Stimulated activated CD8-positive, alpha-beta memory T cell treated with anti-CD3 and anti-CD28 coated beads, Interleukin-15, amount 100 ng/mL, for 24 hours (primary cell): ENCODE data around the gene PIGH.
"Not testable (repeated sequence)": the region's sequence is repeated elsewhere in the genome, so short reads cannot be mapped to it uniquely, and the experiment has no call there.

Experiments used
- DNase-seq: peaks from one replicate; pipeline ENCODE4 v3.0.0-alpha.2; 2020; ENCODE audit warnings: low read depth

PIGH gene

DNA sequence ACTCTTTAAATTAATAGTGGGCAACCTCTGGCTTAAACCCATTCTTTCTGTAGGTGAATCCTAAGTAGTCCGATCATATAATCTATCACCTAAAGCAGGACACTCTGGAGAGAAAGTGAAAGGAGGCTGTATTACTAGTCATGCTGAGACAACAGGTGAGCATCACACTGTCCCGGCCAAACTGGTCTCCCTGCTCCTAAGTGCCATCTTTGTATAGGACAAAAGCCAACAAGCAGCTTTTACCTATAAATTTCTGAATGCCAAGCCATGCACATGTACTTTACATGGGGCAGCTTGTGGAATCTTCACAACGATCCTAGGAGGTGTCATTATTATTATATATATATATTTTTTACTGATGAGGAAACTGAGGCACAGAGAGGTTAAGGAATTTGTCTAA, 48.9 kb downstream of the PIGH start:
- no peak for DNase-seq

DNA sequence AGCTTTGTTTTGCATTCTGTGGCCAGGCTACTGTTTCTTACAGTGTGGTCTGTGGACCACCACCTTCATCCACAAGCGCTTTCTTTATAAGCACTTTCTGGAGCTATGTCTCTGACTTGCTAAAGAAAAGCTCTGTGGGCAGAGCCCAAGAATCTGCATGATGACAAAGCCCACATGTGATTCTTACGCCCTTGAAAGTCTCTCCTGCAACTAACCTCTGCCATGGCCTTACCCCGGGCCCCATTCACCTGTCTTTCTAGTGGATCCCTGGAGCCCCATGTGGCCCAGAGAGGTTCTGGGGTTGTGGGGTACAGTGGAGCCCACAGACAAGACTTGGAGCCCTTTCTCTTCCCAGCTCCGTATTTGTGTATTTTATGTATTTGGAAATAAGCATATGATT, 50.3 kb downstream of the PIGH start:
- DNase-seq: no peak

DNA sequence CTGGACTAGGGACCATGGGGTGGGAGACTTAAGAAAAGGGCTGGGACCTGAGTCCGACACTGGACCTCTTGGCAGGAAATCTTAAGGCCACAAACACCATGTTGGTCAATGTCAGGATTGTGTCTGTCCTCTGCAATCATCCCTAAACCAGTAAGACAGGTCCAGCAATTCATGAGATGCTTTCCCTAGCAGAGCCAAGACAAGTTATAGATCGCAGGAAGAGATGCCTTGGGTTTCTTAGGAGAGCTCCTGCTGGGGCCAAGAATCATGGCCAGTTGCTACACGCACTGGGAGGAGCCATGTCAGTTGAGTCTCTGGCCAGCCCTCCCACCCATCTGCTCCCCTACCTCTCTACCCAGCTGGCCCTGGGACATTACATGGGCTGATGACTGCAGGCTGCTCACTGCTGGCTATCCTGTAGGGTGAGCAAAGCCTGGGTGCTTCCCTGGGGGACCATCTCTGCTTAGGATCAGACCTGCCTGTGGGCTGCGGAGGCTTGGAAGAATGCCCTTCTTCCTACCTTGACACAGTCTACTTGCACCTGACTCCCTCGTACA, 52.8 kb downstream of the PIGH start:
- DNase-seq: no peak

DNA sequence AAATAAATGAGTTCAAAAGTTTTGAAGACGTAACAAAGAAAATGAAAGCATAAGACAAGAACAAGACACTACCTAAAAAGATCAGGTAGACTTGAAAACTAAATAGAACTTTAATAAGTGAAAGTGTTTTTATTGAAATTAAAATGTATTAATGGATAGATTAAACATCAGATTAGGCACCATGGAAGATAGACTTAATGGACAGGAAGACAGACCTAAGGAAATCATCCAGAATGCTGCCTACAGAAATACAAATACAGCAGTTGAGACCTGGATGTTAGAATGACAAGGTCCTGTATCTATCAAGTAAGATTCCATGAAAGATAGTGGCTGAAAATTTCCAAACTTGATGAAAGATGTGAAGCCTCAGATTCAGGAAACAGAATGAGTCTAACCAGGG, 55.5 kb downstream of the PIGH start:
- DNase-seq: no peak

DNA sequence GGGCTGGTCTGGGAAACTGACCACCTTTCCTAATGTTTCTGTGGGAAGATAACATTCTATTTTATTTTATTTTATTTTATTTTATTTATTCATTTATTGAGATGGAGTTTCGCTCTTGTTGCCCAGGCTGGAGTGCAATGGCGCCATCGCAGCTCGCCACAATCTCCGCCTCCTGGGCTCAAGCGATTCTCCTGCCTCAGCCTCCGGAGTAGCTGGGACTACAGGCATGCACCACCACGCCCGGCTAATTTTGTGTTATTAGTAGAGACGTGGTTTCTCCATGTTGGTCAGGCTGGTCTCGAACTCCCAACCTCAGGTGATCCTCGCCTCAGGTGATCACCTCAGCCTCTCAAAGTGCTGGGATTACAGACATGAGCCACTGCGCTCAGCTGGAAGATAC, 57.4 kb downstream of the PIGH start:
- DNase-seq: not testable (repeated sequence)

DNA sequence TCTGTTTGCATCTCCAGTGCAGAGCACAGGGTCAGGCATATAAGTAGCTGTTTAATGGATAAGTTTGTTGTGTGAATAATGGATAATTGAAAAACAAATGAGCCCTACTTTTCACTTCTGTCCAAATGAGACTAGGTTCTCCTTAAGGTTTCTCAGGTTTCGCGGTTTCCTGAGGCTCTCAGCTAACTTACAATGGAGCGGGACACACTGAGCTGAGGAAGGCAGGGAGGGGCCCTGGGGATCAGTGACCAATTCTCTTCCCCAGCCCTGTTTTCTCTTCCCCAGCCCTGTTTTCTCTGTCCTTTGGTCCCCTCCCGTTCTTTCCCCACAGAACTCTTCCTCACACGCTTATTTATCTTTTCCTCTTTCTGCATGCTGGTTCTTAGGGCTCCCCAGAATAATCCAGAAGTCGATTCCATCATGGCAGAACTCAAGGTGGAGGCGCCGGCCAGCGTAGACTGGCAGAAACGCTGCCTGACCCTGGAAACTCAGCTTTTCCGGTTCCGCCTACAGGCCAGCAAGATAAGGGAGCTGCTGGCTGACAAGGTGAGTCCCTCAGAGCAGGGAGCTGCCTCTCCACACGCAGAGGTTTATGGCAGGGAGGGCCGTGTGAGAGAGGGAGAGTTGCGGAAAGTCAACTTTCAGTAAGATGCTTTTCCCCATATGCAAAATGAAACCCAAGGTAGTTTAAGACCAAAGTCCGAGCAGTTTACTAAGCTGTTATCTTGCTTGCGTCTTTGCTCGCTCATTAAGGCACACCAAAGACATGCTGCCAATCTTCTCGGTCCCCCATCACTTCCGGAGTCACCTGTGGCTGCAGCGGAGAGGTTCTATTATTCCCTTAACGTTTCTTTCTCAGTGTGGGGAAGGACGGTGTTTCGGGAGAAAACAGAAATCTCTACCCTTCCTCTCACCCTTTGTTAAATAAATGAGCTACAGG, 58.4 kb downstream of the PIGH start:
- DNase-seq: no peak
